Cortex of kidney (tissue), 1 donor: ENCODE results near the gene SLC22A12.

Experiments
- DNase-seq: peaks from one replicate; lab custom pipeline; 2025; lab: John Stamatoyannopoulos, UW

SLC22A12 gene

GRCh38 chr11:64605244-64605560 lies 14.2 kb downstream of the SLC22A12 start:
- no peak for DNase-seq

GRCh38 chr11:64605656-64606585 lies 14.9 kb downstream of the SLC22A12 start:
- no peak for DNase-seq

GRCh38 chr11:64606796-64607380 lies 15.9 kb downstream of the SLC22A12 start:
- DNase-seq: no peak

- DNase-seq: no peak
These were observed 16.5 kb downstream of the SLC22A12 start for GRCh38 chr11:64607381-64607985.

GRCh38 chr11:64608046-64608445 lies 17.0 kb downstream of the SLC22A12 start:
- no peak for DNase-seq

- DNase-seq: no peak
These were observed 17.6 kb downstream of the SLC22A12 start for GRCh38 chr11:64608636-64609035.

GRCh38 chr11:64609436-64610047 lies 18.5 kb downstream of the SLC22A12 start:
- no peak for DNase-seq

- DNase-seq: no peak
These were observed 19.6 kb downstream of the SLC22A12 start for GRCh38 chr11:64610596-64610995.

- DNase-seq: no peak
These were observed 20.2 kb downstream of the SLC22A12 start for GRCh38 chr11:64611176-64611575.

- no peak for DNase-seq
These were observed 21.0 kb downstream of the SLC22A12 start for GRCh38 chr11:64611869-64612646.

- DNase-seq: no peak
These were observed 22.6 kb downstream of the SLC22A12 start for GRCh38 chr11:64613648-64614047.

- DNase-seq: no peak
These were observed 23.9 kb downstream of the SLC22A12 start for GRCh38 chr11:64614917-64615316.

GRCh38 chr11:64616817-64617216 lies 25.8 kb downstream of the SLC22A12 start:
- DNase-seq: no peak

- DNase-seq: no peak
These were observed 28.2 kb downstream of the SLC22A12 start for GRCh38 chr11:64619196-64619595.

GRCh38 chr11:64619811-64620380 lies 28.9 kb downstream of the SLC22A12 start:
- no peak for DNase-seq

- no peak for DNase-seq
These were observed 29.5 kb downstream of the SLC22A12 start for GRCh38 chr11:64620381-64620971.

- no peak for DNase-seq
These were observed 30.4 kb downstream of the SLC22A12 start for GRCh38 chr11:64621283-64622019.

- DNase-seq: no peak
These were observed 31.7 kb downstream of the SLC22A12 start for GRCh38 chr11:64622681-64623080.

- no peak for DNase-seq
These were observed 34.0 kb downstream of the SLC22A12 start for GRCh38 chr11:64624883-64625481.

GRCh38 chr11:64626637-64627036 lies 35.6 kb downstream of the SLC22A12 start:
- DNase-seq: no peak
